Uterus (tissue), 2 donors: ENCODE measurements around the gene KBTBD7.

Experiments
- CTCF ChIP-seq, 4 experiments: fragments of 200-600 bp in 2 of 4; fragments of 450-650 bp in 2 of 4; sonication (generic) in 2 of 4; IDR thresholded peaks; one replicate each; pipeline ENCODE4 v1.5.1; 2016 to 2019; ENCODE audit warnings: antibody characterized with exemption in 4 of 4, mild to moderate bottlenecking in 2 of 4, moderate library complexity in 1 of 4
- POLR2A ChIP-seq, 2 donors: fragments of 450-650 bp; IDR thresholded peaks; one replicate each; pipeline ENCODE4 v1.6.1; 2016; ENCODE audit warnings: antibody characterized with exemption in 2 of 2, mild to moderate bottlenecking in 1 of 2, moderate library complexity in 1 of 2

GRCh38 chr13:41193919-41194824, at the start of gene KBTBD7:
- TF ChIP-seq CTCF (IDR thresholded peaks at IDR 0.05), result peak in 1 of 4 experiments; percentile 31
- TF ChIP-seq POLR2A (IDR thresholded peaks at IDR 0.05), result peak; percentile 71 to 74
